Skeletal muscle tissue (tissue), 2 donors: ENCODE data around the gene GTF3A. TPM values are rescaled to one million over a fixed set of nuclear protein-coding genes. Genes with fewer than 3 reads are reported as not detected.

Experiments
- small RNA-seq: library from RNA; depleted of rRNA; stranded (forward); fragments of <200 nt; gene quantifications from one replicate; pipeline ENCODE3, GENCODE V24; 2014
- total RNA-seq: library from RNA; depleted of rRNA; stranded (reverse); fragments of >200 nt; gene quantifications from one replicate; pipeline ENCODE4 v1.2.3, GENCODE V29; 2014

The GTF3A gene
- total RNA-seq, 1 donor from 2014 or later, result 65.2 TPM

Small RNAs within 50 kb of the gene (small RNA-seq; reads per million reads assigned to genes)
- gene RNY1P1, result not detected

Other genes with a start within 250 kb of the GTF3A start
- gene RPL21, start 173.1 kb upstream of the GTF3A start, total RNA-seq, result 1,835 TPM
- gene RASL11A, start 153.8 kb upstream of the GTF3A start, total RNA-seq, result 5.7 TPM
- 38.1 TPM for gene MTIF3, start 25.9 kb downstream of the GTF3A start, total RNA-seq
- 4.2 TPM for gene LNX2, start 195.9 kb downstream of the GTF3A start, total RNA-seq
- 69.9 TPM for gene POLR1D, start 197.3 kb downstream of the GTF3A start, total RNA-seq